ENCODE results near the gene KRT71. TPM values are rescaled to one million over a fixed set of nuclear protein-coding genes. Genes with fewer than 3 reads are reported as not detected.

The KRT71 gene
- total RNA-seq, 1 experiment from 2014 or later = not detected

- no peak for DNase-seq (ENCODE audit: low read depth)
Observed at GRCh38 chr12:52575256-52575655, 22.3 kb upstream of the KRT71 start.

- DNase-seq (ENCODE audit: low read depth) = no peak
Observed at GRCh38 chr12:52573743-52574142, 20.8 kb upstream of the KRT71 start, which contains the start of gene KRT74. KRT74 (minus strand) TSS chr12:52573843; CDS start chr12:52573777, 66 bp downstream.

- no peak for DNase-seq (ENCODE audit: low read depth)
Observed at GRCh38 chr12:52573306-52573705, 20.4 kb upstream of the KRT71 start.

GRCh38 chr12:52570511-52570910, 17.6 kb upstream of the KRT71 start:
- no peak for DNase-seq (ENCODE audit: low read depth)

GRCh38 chr12:52568111-52568510, 15.2 kb upstream of the KRT71 start:
- no peak for DNase-seq (ENCODE audit: low read depth)

GRCh38 chr12:52566847-52567291, 13.9 kb upstream of the KRT71 start:
- DNase-seq (ENCODE audit: low read depth) = no peak

GRCh38 chr12:52564582-52564981, 11.6 kb upstream of the KRT71 start:
- no peak for DNase-seq (ENCODE audit: low read depth)

- DNase-seq (ENCODE audit: low read depth) = peak; percentile 19
Observed at GRCh38 chr12:52561880-52562449, 9.0 kb upstream of the KRT71 start.

- DNase-seq (ENCODE audit: low read depth) = no peak
Observed at GRCh38 chr12:52559979-52560378, 7.0 kb upstream of the KRT71 start.

- DNase-seq (ENCODE audit: low read depth) = no peak
Observed at GRCh38 chr12:52558781-52559445, 6.0 kb upstream of the KRT71 start.

GRCh38 chr12:52557476-52557875, 4.5 kb upstream of the KRT71 start:
- DNase-seq (ENCODE audit: low read depth) = no peak

GRCh38 chr12:52555577-52555976, 2.6 kb upstream of the KRT71 start:
- DNase-seq (ENCODE audit: low read depth) = no peak

GRCh38 chr12:52552055-52552454, 890 bp downstream of the KRT71 start:
- no peak for DNase-seq (ENCODE audit: low read depth)

GRCh38 chr12:52551216-52551865, 1.6 kb downstream of the KRT71 start:
- DNase-seq (ENCODE audit: low read depth) = peak; percentile 14

GRCh38 chr12:52546126-52546525, 6.8 kb downstream of the KRT71 start:
- DNase-seq (ENCODE audit: low read depth) = no peak

GRCh38 chr12:52543985-52544883, 8.7 kb downstream of the KRT71 start:
- peak; percentile 43 for DNase-seq (ENCODE audit: low read depth)

- no peak for DNase-seq (ENCODE audit: low read depth)
Observed at GRCh38 chr12:52542785-52543318, 10.1 kb downstream of the KRT71 start.

- no peak for DNase-seq (ENCODE audit: low read depth)
Observed at GRCh38 chr12:52542157-52542556, 10.8 kb downstream of the KRT71 start.

- DNase-seq (ENCODE audit: low read depth) = no peak
Observed at GRCh38 chr12:52541709-52542108, 11.2 kb downstream of the KRT71 start.

GRCh38 chr12:52540531-52540930, 12.4 kb downstream of the KRT71 start:
- DNase-seq (ENCODE audit: low read depth) = no peak

GRCh38 chr12:52539821-52540173, 13.1 kb downstream of the KRT71 start:
- no peak for DNase-seq (ENCODE audit: low read depth)
